ENCODE results near the gene THSD1.
"Not testable (repeated sequence)": the region's sequence is repeated elsewhere in the genome, so short reads cannot be mapped to it uniquely, and the experiment has no call there.

The THSD1 gene

GRCh38 chr13:52345048-52345447 is 60.9 kb downstream of the THSD1 start:
- no peaks in the 10 kb centered on the region for H3K36me3 ChIP-seq (replicated peaks; ENCODE audit: insufficient read depth, low read length)
- H3K27ac ChIP-seq (ENCODE audit: low read length) = no peak overlapping the region
- H3K4me3 ChIP-seq (ENCODE audit: low read length) = no peak overlapping the region
- H3F3A ChIP-seq (ENCODE audit: insufficient read depth, low read length) = no peaks in the 10 kb centered on the region
- no peak overlapping the region for H2AFZ ChIP-seq (ENCODE audit: low read length)
- no peaks in the 10 kb centered on the region for H3K9me2 ChIP-seq (replicated peaks; ENCODE audit: insufficient read depth, low read length)
- TF ChIP-seq EZH2 (optimal IDR thresholded peaks at IDR 0.05; ENCODE audit: low read depth, low read length) (no peak), CTCF (IDR thresholded peaks at IDR 0.05; ENCODE audit: low read length) (no peak), EZH2phosphoT487 (IDR thresholded peaks at IDR 0.05; ENCODE audit: low read length) (no peak)
- no peak overlapping the region for H3K4me2 ChIP-seq (ENCODE audit: low read depth, low read length)
- H3K27me3 ChIP-seq (replicated peaks; ENCODE audit: insufficient read depth, low read length) = no peaks in the 10 kb centered on the region
- no peaks in the 10 kb centered on the region for H3K79me2 ChIP-seq (ENCODE audit: low read length)
- DNase-seq = no peak
- H3K4me1 ChIP-seq (ENCODE audit: low read length) = no peaks in the 10 kb centered on the region
- H3K9ac ChIP-seq (ENCODE audit: low read length) = no peak overlapping the region
- H4K20me1 ChIP-seq (ENCODE audit: insufficient read depth, low read length) = no peaks in the 10 kb centered on the region
- no peaks in the 10 kb centered on the region for H3K9me3 ChIP-seq (replicated peaks; ENCODE audit: insufficient read depth, low read length)

- Histone ChIP-seq H3K4me3 (ENCODE audit: low read length) (no peak overlapping the region), H3K9me3 (replicated peaks; ENCODE audit: insufficient read depth, low read length) (no peaks in the 10 kb centered on the region), H3K9me2 (replicated peaks; ENCODE audit: insufficient read depth, low read length) (no peaks in the 10 kb centered on the region), H3K27me3 (replicated peaks; ENCODE audit: insufficient read depth, low read length) (no peaks in the 10 kb centered on the region), H3K27ac (ENCODE audit: low read length) (no peak overlapping the region), H3K36me3 (replicated peaks; ENCODE audit: insufficient read depth, low read length) (no peaks in the 10 kb centered on the region), H3K4me1 (ENCODE audit: low read length) (no peaks in the 10 kb centered on the region), H3K4me2 (ENCODE audit: low read depth, low read length) (no peak overlapping the region), H3K79me2 (ENCODE audit: low read length) (no peaks in the 10 kb centered on the region), H3K9ac (ENCODE audit: low read length) (no peak overlapping the region), H4K20me1 (ENCODE audit: insufficient read depth, low read length) (no peaks in the 10 kb centered on the region), H3F3A (ENCODE audit: insufficient read depth, low read length) (no peaks in the 10 kb centered on the region), H2AFZ (ENCODE audit: low read length) (no peak overlapping the region)
- no peak for TF ChIP-seq EZH2 (optimal IDR thresholded peaks at IDR 0.05; ENCODE audit: low read depth, low read length)
- TF ChIP-seq EZH2phosphoT487 (IDR thresholded peaks at IDR 0.05; ENCODE audit: low read length) = no peak
- TF ChIP-seq CTCF (IDR thresholded peaks at IDR 0.05; ENCODE audit: low read length) = no peak
- no peak for DNase-seq
These were observed 61.9 kb downstream of the THSD1 start for GRCh38 chr13:52344108-52344507.

GRCh38 chr13:52342203-52342602 is 63.8 kb downstream of the THSD1 start:
- H4K20me1 ChIP-seq (ENCODE audit: insufficient read depth, low read length); H3K27ac ChIP-seq (ENCODE audit: low read length): not testable (repeated sequence)

GRCh38 chr13:52337828-52338455 is 68.0 kb downstream of the THSD1 start:
- not testable (repeated sequence) for H3K4me1 ChIP-seq (ENCODE audit: low read length); H3K4me2 ChIP-seq (ENCODE audit: low read depth, low read length); H3F3A ChIP-seq (ENCODE audit: insufficient read depth, low read length); H3K9me3 ChIP-seq (replicated peaks; ENCODE audit: insufficient read depth, low read length); H3K4me3 ChIP-seq (ENCODE audit: low read length); H3K79me2 ChIP-seq (ENCODE audit: low read length); H3K9ac ChIP-seq (ENCODE audit: low read length); H2AFZ ChIP-seq (ENCODE audit: low read length); H3K27me3 ChIP-seq (replicated peaks; ENCODE audit: insufficient read depth, low read length); H3K27ac ChIP-seq (ENCODE audit: low read length); H3K9me2 ChIP-seq (replicated peaks; ENCODE audit: insufficient read depth, low read length); H4K20me1 ChIP-seq (ENCODE audit: insufficient read depth, low read length); H3K36me3 ChIP-seq (replicated peaks; ENCODE audit: insufficient read depth, low read length); DNase-seq

More at GRCh38 chr13:52342203-52342602, 63.8 kb downstream of the THSD1 start:
- DNase-seq; H3K9me2 ChIP-seq (replicated peaks; ENCODE audit: insufficient read depth, low read length); H3K27me3 ChIP-seq (replicated peaks; ENCODE audit: insufficient read depth, low read length); H3K36me3 ChIP-seq (replicated peaks; ENCODE audit: insufficient read depth, low read length); H3K79me2 ChIP-seq (ENCODE audit: low read length); H3K4me1 ChIP-seq (ENCODE audit: low read length); H3K4me2 ChIP-seq (ENCODE audit: low read depth, low read length); H3F3A ChIP-seq (ENCODE audit: insufficient read depth, low read length); H3K9ac ChIP-seq (ENCODE audit: low read length); H3K9me3 ChIP-seq (replicated peaks; ENCODE audit: insufficient read depth, low read length); H2AFZ ChIP-seq (ENCODE audit: low read length); H3K4me3 ChIP-seq (ENCODE audit: low read length): not testable (repeated sequence)

GRCh38 chr13:52334107-52334506 is 71.9 kb downstream of the THSD1 start:
- H4K20me1 ChIP-seq (ENCODE audit: insufficient read depth, low read length); DNase-seq; H3K9ac ChIP-seq (ENCODE audit: low read length); H2AFZ ChIP-seq (ENCODE audit: low read length); H3K4me2 ChIP-seq (ENCODE audit: low read depth, low read length); H3K4me1 ChIP-seq (ENCODE audit: low read length); H3K79me2 ChIP-seq (ENCODE audit: low read length); H3K9me2 ChIP-seq (replicated peaks; ENCODE audit: insufficient read depth, low read length); H3K27me3 ChIP-seq (replicated peaks; ENCODE audit: insufficient read depth, low read length); H3K9me3 ChIP-seq (replicated peaks; ENCODE audit: insufficient read depth, low read length); H3K4me3 ChIP-seq (ENCODE audit: low read length); H3K36me3 ChIP-seq (replicated peaks; ENCODE audit: insufficient read depth, low read length); H3K27ac ChIP-seq (ENCODE audit: low read length); H3F3A ChIP-seq (ENCODE audit: insufficient read depth, low read length): not testable (repeated sequence)

- not testable (repeated sequence) for H3K9me3 ChIP-seq (replicated peaks; ENCODE audit: insufficient read depth, low read length); H3K9me2 ChIP-seq (replicated peaks; ENCODE audit: insufficient read depth, low read length); H3K4me3 ChIP-seq (ENCODE audit: low read length); H2AFZ ChIP-seq (ENCODE audit: low read length); H3K27ac ChIP-seq (ENCODE audit: low read length); H3K27me3 ChIP-seq (replicated peaks; ENCODE audit: insufficient read depth, low read length); H4K20me1 ChIP-seq (ENCODE audit: insufficient read depth, low read length); H3K4me1 ChIP-seq (ENCODE audit: low read length); H3K79me2 ChIP-seq (ENCODE audit: low read length); H3K4me2 ChIP-seq (ENCODE audit: low read depth, low read length); H3K9ac ChIP-seq (ENCODE audit: low read length); DNase-seq; H3F3A ChIP-seq (ENCODE audit: insufficient read depth, low read length); H3K36me3 ChIP-seq (replicated peaks; ENCODE audit: insufficient read depth, low read length)
These were observed 74.1 kb downstream of the THSD1 start for GRCh38 chr13:52331844-52332243.
